Activated naive CD4-positive, alpha-beta T cell (primary cell): ENCODE measurements around the gene SRMS.
A peak's percentile ranks its signal among the peaks of the same experiment; 100 is the strongest.

Source experiments
- DNase-seq, 4 experiments: peaks; one replicate each; lab custom pipeline; 2025; lab: John Stamatoyannopoulos, UW

SRMS gene

GRCh38 chr20:63538204-63539091 lies 9.1 kb downstream of the SRMS start:
- peak in 1 of 4 experiments; percentile 42 for DNase-seq

GRCh38 chr20:63537525-63538203 lies 9.9 kb downstream of the SRMS start:
- DNase-seq, result peak; percentile 84 to 87 (median 86)

GRCh38 chr20:63536997-63537524 lies 10.5 kb downstream of the SRMS start, which contains the start of gene PTK6:
Gene PTK6, minus strand, starts transcription at chr20:63537376. Its CDS starts 62 bp downstream, at chr20:63537314.
- no peak for DNase-seq

GRCh38 chr20:63536241-63536977 lies 11.1 kb downstream of the SRMS start:
- no peak for DNase-seq

GRCh38 chr20:63534831-63535651 lies 12.5 kb downstream of the SRMS start:
- no peak for DNase-seq

GRCh38 chr20:63534427-63534830 lies 13.1 kb downstream of the SRMS start:
- DNase-seq, result no peak

- DNase-seq, result no peak
These were observed 13.6 kb downstream of the SRMS start for GRCh38 chr20:63533871-63534393.

GRCh38 chr20:63533388-63533787 lies 14.2 kb downstream of the SRMS start:
- no peak for DNase-seq

GRCh38 chr20:63532449-63532971 lies 15.0 kb downstream of the SRMS start:
- no peak for DNase-seq

- DNase-seq, result no peak
These were observed 15.7 kb downstream of the SRMS start for GRCh38 chr20:63531686-63532448.

GRCh38 chr20:63530788-63531160 lies 16.8 kb downstream of the SRMS start:
- no peak for DNase-seq

GRCh38 chr20:63529861-63530787 lies 17.4 kb downstream of the SRMS start:
- no peak for DNase-seq

- no peak for DNase-seq
These were observed 18.2 kb downstream of the SRMS start for GRCh38 chr20:63529180-63529860.

GRCh38 chr20:63527184-63527583 lies 20.4 kb downstream of the SRMS start:
- no peak for DNase-seq

GRCh38 chr20:63525971-63526370 lies 21.6 kb downstream of the SRMS start:
- no peak for DNase-seq

- no peak for DNase-seq
These were observed 22.4 kb downstream of the SRMS start for GRCh38 chr20:63525185-63525584.

- DNase-seq, result no peak
These were observed 24.5 kb downstream of the SRMS start for GRCh38 chr20:63522981-63523611.
